SK-N-SH (cell line): ENCODE data around the gene FAM151A. TPM values are rescaled to one million over a fixed set of nuclear protein-coding genes. Genes with fewer than 3 reads are reported as not detected.

Source experiments
- CTCF ChIA-PET: fragments of 300-600, 350-600 bp; formaldehyde crosslinking; extraction: SDS; loops from one replicate; lab custom pipeline; 2021; lab: Yijun Ruan, JAX
- POLR2A ChIA-PET: fragments of 350-600 bp; sonication (Branson Sonifier 250); formaldehyde crosslinking; extraction: SDS; loops from one replicate; lab custom pipeline; 2020; ENCODE audit warnings: antibody characterized with exemption, inconsistent platforms; lab: Yijun Ruan, JAX
- DNase-seq: peaks from one replicate; pipeline ENCODE4 v3.0.0; 2012
- H2AFZ ChIP-seq: fragments of 200-600 bp; sonication (generic); 2 replicates; pipeline ENCODE4 v1.8.1; 2016; ENCODE audit warnings: antibody characterized with exemption, mild to moderate bottlenecking, low read depth
- H3F3A ChIP-seq: fragments of 200-600 bp; sonication (generic); replicated peaks from 2 replicates; pipeline ENCODE3; 2016; ENCODE audit warnings: antibody characterized with exemption, mild to moderate bottlenecking; ENCODE audit not compliant: insufficient read depth
- H3K27ac ChIP-seq, 2 experiments: fragments of 200-500 bp in 1 of 2; fragments of 200-600 bp in 1 of 2; sonication (Bioruptor generic) in 1 of 2; sonication (generic), shearing (Covaris generic) in 1 of 2; 2 replicates each; pipeline versions ENCODE4 v1.5.1 to v1.6.1; 2014 to 2016; ENCODE audit warnings: low read depth in 2 of 2, inconsistent platforms in 1 of 2, low read length in 1 of 2, mild to moderate bottlenecking in 1 of 2, mixed read lengths in 1 of 2
- H3K27me3 ChIP-seq: fragments of 200-600 bp; sonication (generic), shearing (Covaris generic); 2 replicates; pipeline ENCODE4 v1.6.1; 2016; ENCODE audit warnings: mixed run types; ENCODE audit not compliant: insufficient read depth
- H3K36me3 ChIP-seq, 2 experiments: fragments of 200-500 bp in 1 of 2; fragments of 200-600 bp in 1 of 2; sonication (Bioruptor generic) in 1 of 2; sonication (generic) in 1 of 2; replicated peaks in 1 of 2; 2 replicates each; pipeline versions ENCODE3 to v1.5.1; 2014 to 2016; ENCODE audit warnings: low read length in 1 of 2, mild to moderate bottlenecking in 1 of 2; ENCODE audit not compliant: insufficient read depth in 2 of 2, control insufficient read depth in 1 of 2
- H3K4me1 ChIP-seq, 2 experiments: fragments of 200-500 bp in 1 of 2; fragments of 200-600 bp in 1 of 2; sonication (Bioruptor generic) in 1 of 2; sonication (generic), shearing (Covaris generic) in 1 of 2; 2 replicates each; pipeline versions ENCODE4 v1.5.1 to v1.6.1; 2014 to 2016; ENCODE audit warnings: low read depth in 1 of 2, low read length in 1 of 2, mixed run types in 1 of 2; ENCODE audit not compliant: insufficient read depth in 2 of 2, control insufficient read depth in 1 of 2
- H3K4me2 ChIP-seq: fragments of 200-600 bp; sonication (generic), shearing (Covaris generic); 2 replicates; pipeline ENCODE4 v1.6.1; 2017; ENCODE audit warnings: mixed run types
- H3K4me3 ChIP-seq, 2 experiments: fragments of 200-500 bp in 1 of 2; fragments of 200-600 bp in 1 of 2; sonication (Bioruptor generic) in 1 of 2; sonication (generic), shearing (Covaris generic) in 1 of 2; 2 replicates each; pipeline versions ENCODE4 v1.5.1 to v1.8.1; 2014 to 2016; ENCODE audit warnings: low read depth in 2 of 2, inconsistent platforms in 1 of 2, low read length in 1 of 2, mild to moderate bottlenecking in 1 of 2, mixed read lengths in 1 of 2, moderate library complexity in 1 of 2
- H3K79me2 ChIP-seq: fragments of 200-600 bp; sonication (generic); 2 replicates; pipeline ENCODE4 v1.8.1; 2017; ENCODE audit warnings: mild to moderate bottlenecking; ENCODE audit not compliant: insufficient read depth
- H3K9ac ChIP-seq: fragments of 200-600 bp; sonication (generic); 2 replicates; pipeline ENCODE4 v1.6.1; 2017; ENCODE audit warnings: mixed run types
- H3K9me2 ChIP-seq: fragments of 200-600 bp; sonication (generic); 2 replicates; pipeline ENCODE4 v1.6.1; 2017; ENCODE audit warnings: mixed run types
- H3K9me3 ChIP-seq: fragments of 200-600 bp; sonication (generic); 2 replicates; pipeline ENCODE4 v1.6.1; 2017; ENCODE audit warnings: mixed run types, mild to moderate bottlenecking, moderate library complexity
- H4K20me1 ChIP-seq: fragments of 200-600 bp; sonication (generic); 2 replicates; pipeline ENCODE4 v1.6.1; 2017; ENCODE audit warnings: mild to moderate bottlenecking, mixed run types; ENCODE audit not compliant: insufficient read depth
- CHD2 ChIP-seq: fragments of 150-350 bp; IDR thresholded peaks from 2 replicates; pipeline ENCODE4 v1.6.1; 2018; ENCODE audit warnings: low read length; ENCODE audit not compliant: partially characterized antibody
- EP300 ChIP-seq, 2 experiments: IDR thresholded peaks; 2 replicates each; pipeline versions ENCODE4 v1.4.0 to v1.6.1; 2012; ENCODE audit warnings: borderline replicate concordance in 1 of 2, low read depth in 1 of 2, low read length in 1 of 2
- EZH2phosphoT487 ChIP-seq: fragments of 200-600 bp; sonication (generic); IDR thresholded peaks from 2 replicates; pipeline ENCODE4 v1.6.1; 2017; ENCODE audit warnings: low read depth, mixed run types, mild to moderate bottlenecking, antibody characterized with exemption, moderate library complexity, borderline replicate concordance
- FOXJ3 ChIP-seq: sonication (generic); formaldehyde crosslinking; IDR thresholded peaks from 2 replicates; pipeline ENCODE4 v1.5.1; 2020; ENCODE audit warnings: mild to moderate bottlenecking, missing genetic modification reagents
- GATA2 ChIP-seq: sonication (generic); formaldehyde crosslinking; IDR thresholded peaks from 2 replicates; pipeline ENCODE4 v1.5.0; 2020; ENCODE audit warnings: mild to moderate bottlenecking, missing genetic modification reagents
- NFIC ChIP-seq: IDR thresholded peaks from 2 replicates; pipeline ENCODE4 v1.4.0; 2012; ENCODE audit warnings: borderline replicate concordance
- REST ChIP-seq: IDR thresholded peaks from 2 replicates; pipeline ENCODE4 v1.6.1; 2012; ENCODE audit warnings: mild to moderate bottlenecking, low read depth, low read length, moderate library complexity
- RXRA ChIP-seq: IDR thresholded peaks from 2 replicates; pipeline ENCODE4 v1.4.0; 2012; ENCODE audit warnings: low read depth, mild to moderate bottlenecking, borderline replicate concordance
- TCF12 ChIP-seq: IDR thresholded peaks from 2 replicates; pipeline ENCODE4 v1.4.0; 2012
- TEAD4 ChIP-seq: IDR thresholded peaks from 2 replicates; pipeline ENCODE4 v1.4.0; 2012; ENCODE audit warnings: mild to moderate bottlenecking, borderline replicate concordance; ENCODE audit not compliant: insufficient read depth
- USF1 ChIP-seq: IDR thresholded peaks from 2 replicates; pipeline ENCODE4 v1.4.0; 2012; ENCODE audit warnings: low read depth, borderline replicate concordance
- WGBS: methylation state at CpG from one replicate; pipeline ENCODE4 v1.1.6; 2017; ENCODE audit warnings: low lambda C conversion rate; 5-methylcytosine and 5-hydroxymethylcytosine counted together
- polyA plus RNA-seq, 3 experiments: library from polyadenylated mRNA; depleted of rRNA; stranded (reverse); fragments of >200 nt; gene quantifications; 2 replicates each; pipeline ENCODE4 v1.2.3, GENCODE V29; 2012
- TF ChIP-seq, protein P1 (sequence below): IDR thresholded peaks from 2 replicates; pipeline ENCODE4; 2012

FAM151A gene
- polyA plus RNA-seq, 1 of the 3 experiments (the other 2 are of a cell fraction): not detected

DNA sequence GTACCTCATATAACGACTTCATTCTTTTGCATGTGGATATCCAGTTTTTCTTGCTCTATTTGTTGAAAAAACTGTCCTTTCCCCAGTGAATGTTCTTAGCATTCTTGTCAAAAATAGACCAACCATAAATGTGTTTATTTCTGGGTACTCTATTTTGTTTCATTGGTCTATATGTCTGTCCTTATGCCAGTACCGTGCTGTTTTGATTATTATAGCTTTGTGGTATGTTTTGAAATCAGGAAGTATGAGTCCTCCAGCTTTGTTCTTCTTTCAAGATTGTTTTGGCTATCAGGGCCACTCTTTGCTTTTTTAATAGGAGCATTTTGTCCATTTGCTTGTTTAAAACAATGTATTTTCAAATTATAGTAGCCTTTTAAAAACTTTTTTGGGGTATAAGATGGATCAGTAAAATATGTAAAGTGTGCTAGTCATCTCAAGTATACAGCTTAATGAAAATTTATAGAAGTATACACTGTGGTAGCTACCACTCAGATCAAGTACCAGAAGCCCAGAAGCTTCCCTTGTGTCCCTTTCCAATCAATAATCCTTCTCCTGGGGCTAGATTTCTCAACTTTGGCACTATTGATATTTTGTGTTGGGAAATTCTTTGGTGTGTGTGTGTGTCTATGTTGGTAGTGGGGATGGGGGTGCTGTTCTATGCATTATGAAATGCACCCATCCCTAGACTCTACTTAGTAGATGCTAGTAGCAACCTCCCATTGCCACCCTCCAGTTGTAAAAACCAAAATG, 35.0 kb upstream of the FAM151A start:
- Histone ChIP-seq H3K27ac (no peak overlapping the region), H3K9me3 (0 out of 2 replicates have a peak, but pooled peaks cover 6% of the 10 kb centered on the region), H3K27me3 (no peaks in the 10 kb centered on the region), H3K9me2 (no peaks in the 10 kb centered on the region), H3K36me3 (no peaks in the 10 kb centered on the region), H3F3A (no peaks in the 10 kb centered on the region), H3K4me1 (no peaks in the 10 kb centered on the region), H3K4me2 (no peak overlapping the region), H3K9ac (no peak overlapping the region), H3K79me2 (no peaks in the 10 kb centered on the region), H2AFZ (no peak overlapping the region), H4K20me1 (no peaks in the 10 kb centered on the region), H3K4me3 (no peak overlapping the region)
- TF ChIP-seq TEAD4: no peak
- TF ChIP-seq CHD2: no peak
- no peak for TF ChIP-seq EZH2phosphoT487
- no peak for TF ChIP-seq TCF12
- TF ChIP-seq RXRA: no peak
- TF ChIP-seq NFIC: no peak
- TF ChIP-seq EP300 (IDR thresholded peaks at IDR 0.05; ENCODE audit: borderline replicate concordance in 1 of 2, low read depth in 1 of 2, low read length in 1 of 2): no peak
- TF ChIP-seq, protein P1, sequence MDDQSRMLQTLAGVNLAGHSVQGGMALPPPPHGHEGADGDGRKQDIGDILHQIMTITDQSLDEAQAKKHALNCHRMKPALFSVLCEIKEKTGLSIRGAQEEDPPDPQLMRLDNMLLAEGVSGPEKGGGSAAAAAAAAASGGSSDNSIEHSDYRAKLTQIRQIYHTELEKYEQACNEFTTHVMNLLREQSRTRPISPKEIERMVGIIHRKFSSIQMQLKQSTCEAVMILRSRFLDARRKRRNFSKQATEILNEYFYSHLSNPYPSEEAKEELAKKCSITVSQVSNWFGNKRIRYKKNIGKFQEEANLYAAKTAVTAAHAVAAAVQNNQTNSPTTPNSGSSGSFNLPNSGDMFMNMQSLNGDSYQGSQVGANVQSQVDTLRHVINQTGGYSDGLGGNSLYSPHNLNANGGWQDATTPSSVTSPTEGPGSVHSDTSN: no peak
- no peak for TF ChIP-seq GATA2 (CRISPR knock-in tag)
- TF ChIP-seq FOXJ3: no peak
- 7% methylated on average over 2 of the region's 2 CpGs for WGBS
- no peak for DNase-seq
- ChIA-PET CTCF (interaction anchor here (1.4 kb wide), 1 partner anchor 134 kb away, joined by 3 read pairs; no protein-coding TSS in a partner anchor), POLR2A (no interaction called here)

GRCh38 chr1:54653036-54653435, 29.7 kb upstream of the FAM151A start:
- Histone ChIP-seq H3K4me3 (no peak overlapping the region), H2AFZ (no peak overlapping the region), H3K4me1 (no peaks in the 10 kb centered on the region), H3K9me2 (no peaks in the 10 kb centered on the region), H3K9ac (no peak overlapping the region), H4K20me1 (no peaks in the 10 kb centered on the region), H3K36me3 (no peaks in the 10 kb centered on the region), H3K79me2 (no peaks in the 10 kb centered on the region), H3K27ac (no peak overlapping the region), H3F3A (no peaks in the 10 kb centered on the region), H3K4me2 (no peak overlapping the region), H3K9me3 (0 out of 2 replicates have a peak, but pooled peaks cover under 1% of the 10 kb centered on the region), H3K27me3 (no peaks in the 10 kb centered on the region)
- ChIA-PET CTCF (interaction anchor here (0.7 to 1.2 kb wide), 2 partner anchors 17 to 19 kb away, joined by 3 to 4 read pairs; no protein-coding TSS in a partner anchor), POLR2A (no interaction called here)
- DNase-seq: no peak
- TF ChIP-seq USF1: no peak
- peak; percentile 64; the same call in 1 of the 2 replicates for TF ChIP-seq REST
- WGBS: 50% methylated on average over 4 of the region's 4 CpGs
